Measurements from ENCODE around the gene CRYBB1.

Gene CRYBB1

GRCh38 chr22:26558248-26558895, 59.5 kb downstream of the CRYBB1 start:
- no peak for DNase-seq (ENCODE audit: low read depth in 2 of 3, low spot score in 2 of 3)

DNA sequence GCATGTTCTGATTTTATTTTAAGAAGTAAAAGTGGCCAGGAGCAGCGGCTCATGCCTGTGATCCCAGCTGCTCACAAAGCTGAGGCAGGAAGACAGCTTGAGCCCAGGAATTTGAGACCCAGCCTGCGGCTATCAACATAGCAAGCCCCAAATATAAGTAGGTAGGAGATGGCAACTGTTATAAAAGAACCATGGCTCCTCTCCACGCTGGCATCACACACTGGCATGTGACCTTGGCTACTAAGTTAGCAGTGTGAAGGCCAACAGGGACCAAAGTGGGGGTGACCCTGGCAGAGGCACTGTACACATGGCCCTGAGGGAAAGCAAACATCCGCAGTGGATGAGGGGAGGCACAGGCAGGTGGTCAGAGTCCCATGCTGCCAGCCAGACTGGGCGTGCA, 60.9 kb downstream of the CRYBB1 start:
- no peak for DNase-seq (ENCODE audit: low read depth in 2 of 3, low spot score in 2 of 3)

DNA sequence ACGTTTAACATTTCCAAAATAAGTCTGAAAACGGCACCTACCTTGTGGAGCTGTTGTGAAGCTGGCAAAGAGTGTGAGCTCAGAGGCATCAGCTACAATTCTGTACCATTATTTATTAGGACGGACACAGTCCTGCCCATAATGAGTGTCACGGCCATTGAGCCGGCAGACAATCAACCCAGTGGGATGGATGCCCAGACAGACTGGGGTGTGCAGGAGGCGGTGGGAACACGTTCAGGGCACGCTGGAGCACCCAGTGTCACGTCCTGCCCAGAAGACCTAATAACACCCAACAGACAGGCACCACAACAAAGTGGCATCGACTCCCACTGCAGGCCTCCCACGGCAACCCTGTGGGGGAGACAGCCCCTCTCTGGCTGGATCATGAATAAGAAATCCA, 62.3 kb downstream of the CRYBB1 start:
- no peak for DNase-seq (ENCODE audit: low read depth in 2 of 3, low spot score in 2 of 3)

DNA sequence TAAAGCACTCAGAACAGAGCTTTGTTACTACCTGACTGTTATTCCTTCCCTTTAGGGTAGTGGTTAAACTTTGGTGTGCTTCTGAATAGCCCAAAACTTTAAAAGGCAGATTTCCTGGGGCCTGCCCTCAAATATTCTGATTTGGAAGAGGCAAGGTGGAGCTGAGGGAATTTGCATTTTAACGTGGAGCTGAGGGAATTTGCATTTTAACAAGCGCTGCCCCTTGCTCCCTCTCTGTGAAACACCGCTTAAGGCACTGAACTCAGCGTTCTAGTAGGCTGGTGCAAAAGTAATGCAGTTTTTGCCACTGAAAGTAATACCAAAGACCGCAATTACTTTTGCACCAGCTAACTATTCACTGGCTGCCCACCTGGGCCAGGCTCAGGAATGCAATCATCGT, 62.9 kb downstream of the CRYBB1 start:
- DNase-seq (ENCODE audit: low read depth in 2 of 3, low spot score in 2 of 3) = no peak

- no peak for DNase-seq (ENCODE audit: low read depth in 2 of 3, low spot score in 2 of 3)
Measured at GRCh38 chr22:26553056-26553752, 64.6 kb downstream of the CRYBB1 start.

DNA sequence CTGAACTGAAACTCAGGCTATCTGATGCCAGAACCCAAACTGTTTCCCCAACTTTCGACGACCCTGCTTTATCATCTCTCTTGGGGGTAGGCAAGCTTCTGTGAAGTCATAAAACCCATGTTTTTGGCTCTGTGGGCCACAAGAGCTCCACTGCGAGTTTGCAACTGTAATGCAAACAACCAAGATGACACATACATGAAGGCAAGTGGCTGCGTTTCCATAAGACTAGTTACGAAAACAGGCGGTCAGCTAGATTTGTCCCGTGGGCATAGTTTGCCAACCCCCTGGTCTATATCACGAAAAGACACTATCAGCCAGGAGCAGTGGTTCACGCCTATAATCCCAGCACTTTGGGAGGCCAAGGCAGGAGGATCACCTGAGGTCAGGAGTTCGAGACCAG, 65.4 kb downstream of the CRYBB1 start:
- no peak for DNase-seq (ENCODE audit: low read depth in 2 of 3, low spot score in 2 of 3)

DNA sequence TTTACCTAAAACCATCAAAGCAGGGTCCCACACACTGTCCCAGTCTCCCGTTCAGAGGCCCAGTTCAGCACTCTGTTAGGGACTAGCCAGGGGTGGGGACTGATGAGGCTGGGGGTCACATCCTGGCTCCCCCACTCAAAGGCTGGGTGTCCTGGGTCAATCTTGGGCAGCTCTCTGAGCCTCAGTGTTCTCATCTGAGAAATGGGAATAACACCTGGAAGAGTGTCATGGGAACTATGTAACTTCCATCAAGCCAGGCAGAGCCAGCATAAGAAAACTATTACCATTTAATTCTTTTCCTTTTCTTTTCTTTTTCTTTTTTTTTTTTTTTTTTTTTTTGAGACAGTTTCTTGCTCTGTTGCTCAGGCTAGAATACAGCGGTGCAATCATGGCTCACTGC, 66.3 kb downstream of the CRYBB1 start:
- DNase-seq (ENCODE audit: low read depth in 2 of 3, low spot score in 2 of 3) = no peak

DNA sequence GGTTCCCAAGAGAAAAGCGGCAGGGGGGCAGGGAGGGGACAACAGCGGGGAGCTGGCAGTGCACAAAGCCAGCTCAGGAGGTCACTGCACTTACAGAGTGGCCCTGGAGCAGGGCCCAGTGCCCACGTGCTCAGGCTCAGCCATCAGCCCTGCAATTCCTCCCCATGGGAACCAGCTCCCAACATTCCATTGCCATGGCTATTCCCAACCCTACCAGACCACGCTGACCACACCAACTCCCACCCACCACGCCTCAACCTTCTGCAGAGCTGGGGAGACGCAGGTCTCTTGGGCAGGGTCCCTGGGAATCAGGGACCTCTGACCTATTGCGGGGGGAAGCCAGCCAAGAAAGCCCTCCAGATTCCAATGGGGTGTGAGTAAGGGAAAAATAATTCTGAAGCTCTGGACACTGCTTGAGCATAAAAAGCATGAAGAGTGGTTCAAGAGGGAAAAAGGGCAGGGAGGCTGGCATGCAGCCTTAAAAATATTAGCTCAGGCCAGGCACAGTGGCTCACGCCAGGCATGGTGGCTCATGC, 67.3 kb downstream of the CRYBB1 start:
- no peak for DNase-seq (ENCODE audit: low read depth in 2 of 3, low spot score in 2 of 3)

DNA sequence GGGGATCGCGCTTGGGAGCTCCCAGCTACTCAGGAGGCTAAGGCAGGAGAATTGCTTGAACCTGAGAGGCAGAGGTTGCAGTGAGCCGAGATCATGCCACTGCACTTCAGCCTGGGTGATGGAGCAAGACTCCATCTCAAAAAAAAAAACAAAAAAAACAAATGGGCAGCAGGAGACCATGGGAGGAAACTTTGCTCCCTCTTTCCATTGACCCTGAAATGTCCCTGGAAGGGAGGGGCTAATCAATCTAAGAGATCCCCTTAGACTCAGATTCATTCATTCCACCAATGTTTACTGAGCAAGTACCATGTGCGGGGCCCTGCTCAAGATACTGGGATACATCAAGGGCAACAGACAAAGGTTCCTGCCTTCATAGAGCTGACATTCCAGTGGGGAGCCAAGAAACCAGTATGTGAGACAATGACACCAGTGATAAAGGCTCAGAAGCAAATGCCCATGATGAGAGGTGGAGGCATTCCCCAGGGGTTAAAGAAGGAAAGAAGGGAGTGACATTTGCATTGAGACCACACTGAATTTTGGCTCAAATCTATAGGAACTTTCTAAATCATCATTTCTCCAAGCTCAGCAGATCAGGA, 67.8 kb downstream of the CRYBB1 start:
- DNase-seq (ENCODE audit: low read depth in 2 of 3, low spot score in 2 of 3) = no peak
